Measurements from ENCODE around the gene DAB2.

Gene DAB2

GRCh38 chr5:39333104-39333503 lies 91.7 kb downstream of the DAB2 start:
- no peak for DNase-seq

- DNase-seq, result no peak
Measured at GRCh38 chr5:39331861-39332381, 92.9 kb downstream of the DAB2 start.

- DNase-seq, result no peak
Measured at GRCh38 chr5:39328731-39329130, 96.0 kb downstream of the DAB2 start.

- DNase-seq, result no peak
Measured at GRCh38 chr5:39323542-39323941, 101.2 kb downstream of the DAB2 start.

Data from activated naive CD4-positive, alpha-beta T cell treated with anti-CD3 and anti-CD28 coated beads, Interleukin-2, amount 50 U/mL, for 16 hours (primary cell).